HPDE6-E6E7 (cell line): Measurements from ENCODE around the gene NT5C3B.
A peak's percentile ranks its signal among the peaks of the same experiment; 100 is the strongest.
"Not testable (repeated sequence)": the region's sequence is repeated elsewhere in the genome, so short reads cannot be mapped to it uniquely, and the experiment has no call there.

ENCODE experiments used
- DNase-seq: peaks from one replicate; pipeline ENCODE4 v3.0.0; 2011; ENCODE audit warnings: missing footprints; ENCODE audit errors: extremely low spot score

NT5C3B gene

DNA sequence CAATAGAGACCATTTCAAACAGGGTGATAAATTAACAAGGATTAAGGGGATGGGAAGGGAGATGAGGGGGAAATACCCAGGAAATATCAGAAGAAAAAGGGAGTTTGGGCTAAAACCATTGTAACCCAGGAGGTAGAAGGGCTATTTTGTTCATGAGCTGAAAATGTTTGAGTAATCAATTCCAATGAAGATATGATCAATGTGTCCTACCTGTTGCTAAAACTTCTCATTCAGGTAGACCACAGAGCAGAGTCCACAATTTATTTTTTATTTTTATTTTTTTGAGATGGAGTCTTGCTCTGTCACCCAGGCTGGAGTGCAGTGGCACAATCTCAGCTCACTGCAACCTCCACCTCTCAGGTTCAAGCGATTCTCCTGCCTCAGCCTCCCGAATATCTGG is 3.4 kb upstream of the NT5C3B start:
- DNase-seq, result not testable (repeated sequence)

GRCh38 chr17:41837761-41838538 is 1.9 kb upstream of the NT5C3B start, which contains the start of gene KLHL10:
Gene KLHL10 (plus strand): TSS chr17:41837825. CDS start chr17:41837933, 108 bp downstream.
- DNase-seq, result no peak

- DNase-seq, result no peak
Measured at GRCh38 chr17:41836550-41837196, 641 bp upstream of the NT5C3B start.

- no peak for DNase-seq
Measured at GRCh38 chr17:41835214-41835799, 725 bp downstream of the NT5C3B start.

- DNase-seq, result not testable (repeated sequence)
Measured at GRCh38 chr17:41829961-41830360, 6.1 kb downstream of the NT5C3B start.

- no peak for DNase-seq
Measured at GRCh38 chr17:41825175-41825845, 10.7 kb downstream of the NT5C3B start.

DNA sequence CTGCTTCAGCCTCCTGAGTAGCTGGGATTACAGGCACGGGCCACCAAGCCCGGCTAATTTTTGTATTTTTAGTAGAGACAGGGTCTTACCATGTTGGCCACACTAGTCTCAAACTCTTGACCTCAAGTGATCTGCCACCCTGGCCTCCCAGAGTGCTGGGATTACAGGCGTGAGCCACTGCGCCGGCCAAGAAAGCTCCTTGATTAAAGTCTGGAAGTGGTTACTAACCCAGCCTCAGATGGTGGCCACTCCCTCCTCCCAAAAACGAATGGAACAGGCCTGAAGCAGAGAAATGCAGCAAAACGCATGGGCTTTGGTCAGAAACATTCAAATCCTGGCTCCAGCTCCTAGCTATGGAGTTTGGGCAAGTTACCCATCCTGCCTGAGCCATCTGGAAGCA is 11.9 kb downstream of the NT5C3B start:
- DNase-seq, result no peak

DNA sequence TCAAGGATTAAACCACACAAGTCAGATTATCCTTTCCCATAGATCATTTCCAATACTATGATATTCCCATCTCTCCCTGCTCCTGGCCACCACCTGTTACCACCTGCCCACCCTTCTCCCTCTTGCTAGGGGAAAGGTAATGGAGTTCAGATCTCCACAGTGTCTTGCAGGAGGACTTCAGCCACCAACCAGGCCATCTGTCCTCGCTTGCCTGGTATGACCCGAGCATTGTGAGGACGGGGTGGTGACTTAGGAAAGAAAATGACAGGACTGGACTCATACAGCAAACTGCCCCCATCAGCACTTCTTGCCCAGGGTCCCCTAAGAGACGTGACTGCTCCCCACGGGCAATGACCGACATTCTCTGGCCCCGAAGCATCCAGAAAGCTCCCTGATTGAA is 12.5 kb downstream of the NT5C3B start:
- DNase-seq, result no peak

DNA sequence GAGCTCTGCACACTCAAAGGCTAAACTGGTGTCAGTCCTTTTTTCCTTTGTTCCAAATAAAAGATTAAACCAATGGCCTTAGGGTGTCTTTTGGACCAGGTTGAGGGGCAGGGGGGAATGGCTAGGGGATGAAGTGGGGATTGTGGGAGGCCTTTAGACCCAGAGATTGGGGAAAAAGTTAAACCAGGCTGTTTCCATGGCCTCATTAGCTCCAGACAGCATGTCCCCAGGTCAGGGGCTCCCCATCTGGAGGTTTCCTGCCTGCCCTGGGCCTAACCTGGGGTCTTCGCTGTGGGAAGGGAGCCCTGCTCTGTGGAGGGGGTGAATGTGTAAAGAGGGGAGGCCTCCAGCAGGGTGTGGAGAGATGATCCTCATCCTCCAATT is 12.9 kb downstream of the NT5C3B start:
- no peak for DNase-seq

GRCh38 chr17:41822216-41823140 is 13.6 kb downstream of the NT5C3B start:
- no peak for DNase-seq

DNA sequence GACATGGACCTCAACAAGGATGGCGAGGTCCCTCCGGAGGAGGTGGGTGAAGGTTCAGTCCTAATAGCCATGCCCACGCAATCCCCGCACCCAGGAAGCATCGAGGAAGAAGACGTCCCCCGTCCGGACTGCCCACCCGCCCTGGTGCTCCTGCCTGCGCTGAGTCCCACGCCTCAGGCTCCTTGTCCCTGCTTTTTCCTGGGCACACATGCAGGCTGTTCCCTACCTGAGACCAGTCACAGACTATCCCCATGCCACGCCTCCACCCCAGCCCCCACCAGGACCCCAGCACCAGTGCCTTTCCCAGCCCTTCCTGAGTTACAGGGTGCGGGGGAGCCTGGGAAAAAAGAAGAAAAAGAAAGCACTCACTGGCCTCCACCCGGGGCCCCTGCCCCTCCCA is 14.3 kb downstream of the NT5C3B start:
- DNase-seq, result no peak

DNA sequence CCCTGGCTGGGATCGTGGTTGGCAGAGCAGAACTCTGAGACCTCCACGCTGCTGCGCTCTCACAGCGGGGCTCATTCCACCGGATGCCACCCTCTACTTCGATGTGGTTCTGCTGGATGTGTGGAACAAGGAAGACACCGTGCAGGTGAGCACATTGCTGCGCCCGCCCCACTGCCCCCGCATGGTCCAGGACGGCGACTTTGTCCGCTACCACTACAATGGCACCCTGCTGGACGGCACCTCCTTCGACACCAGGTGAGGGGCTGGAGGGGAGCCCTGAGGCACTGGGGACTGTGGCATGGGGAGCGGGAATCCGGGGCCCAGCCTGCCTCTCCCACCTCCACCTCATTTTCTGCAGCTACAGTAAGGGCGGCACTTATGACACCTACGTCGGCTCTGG is 18.0 kb downstream of the NT5C3B start:
- DNase-seq, result no peak

DNA sequence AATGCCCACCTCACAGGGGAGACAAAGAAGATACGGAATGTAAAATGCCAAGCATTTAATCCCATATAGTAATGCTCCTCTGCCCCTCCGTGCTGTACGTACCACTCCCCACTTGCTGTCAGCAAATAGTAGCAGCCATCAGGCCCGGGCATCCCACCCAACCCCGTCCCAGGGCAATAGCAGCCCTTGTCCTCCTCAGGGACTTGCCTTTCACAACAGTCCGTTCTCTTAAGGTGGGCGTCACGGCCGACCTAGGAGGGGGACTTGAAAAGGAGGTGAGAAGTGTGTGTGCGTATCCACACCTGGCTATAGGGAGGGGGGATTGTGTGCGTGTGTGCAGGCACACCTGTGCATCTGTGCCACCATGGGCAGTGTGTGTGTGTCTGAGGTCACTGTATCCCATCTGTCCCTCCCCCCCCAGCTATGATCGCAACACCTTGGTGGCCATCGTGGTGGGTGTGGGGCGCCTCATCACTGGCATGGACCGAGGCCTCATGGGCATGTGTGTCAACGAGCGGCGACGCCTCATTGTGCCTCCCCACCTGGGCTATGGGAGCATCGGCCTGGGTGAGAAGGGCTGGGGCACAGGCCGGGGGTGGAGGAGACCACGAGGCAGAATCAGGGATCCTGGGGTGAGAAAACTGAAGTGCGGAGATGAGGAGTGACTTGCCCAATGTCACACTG is 19.3 kb downstream of the NT5C3B start:
- no peak for DNase-seq

GRCh38 chr17:41814195-41814594 is 21.8 kb downstream of the NT5C3B start:
- no peak for DNase-seq

GRCh38 chr17:41813699-41814124 is 22.3 kb downstream of the NT5C3B start:
- no peak for DNase-seq

DNA sequence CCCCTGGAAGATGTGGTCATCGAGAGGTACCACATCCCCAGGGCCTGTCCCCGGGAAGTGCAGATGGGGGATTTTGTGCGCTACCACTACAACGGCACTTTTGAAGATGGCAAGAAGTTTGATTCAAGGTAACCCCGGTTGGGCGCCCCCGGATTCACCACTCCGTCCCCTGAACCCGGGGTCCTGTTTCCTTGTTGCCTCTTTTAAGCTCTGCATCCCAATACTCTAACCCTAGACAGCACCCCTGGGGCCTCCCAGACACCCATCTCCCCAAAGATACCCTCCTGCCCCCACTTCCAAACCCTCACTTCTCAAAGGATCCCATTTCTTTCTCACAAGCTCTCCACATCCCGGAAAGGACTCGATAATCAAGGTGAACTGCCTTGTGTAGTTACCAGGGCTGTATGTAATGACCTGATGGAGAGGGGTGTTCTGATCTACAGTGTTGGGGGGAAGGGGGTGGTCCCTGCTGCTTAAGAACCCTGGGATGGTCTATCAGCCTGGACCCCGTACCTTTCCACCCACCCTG is 22.8 kb downstream of the NT5C3B start:
- DNase-seq, result no peak

DNA sequence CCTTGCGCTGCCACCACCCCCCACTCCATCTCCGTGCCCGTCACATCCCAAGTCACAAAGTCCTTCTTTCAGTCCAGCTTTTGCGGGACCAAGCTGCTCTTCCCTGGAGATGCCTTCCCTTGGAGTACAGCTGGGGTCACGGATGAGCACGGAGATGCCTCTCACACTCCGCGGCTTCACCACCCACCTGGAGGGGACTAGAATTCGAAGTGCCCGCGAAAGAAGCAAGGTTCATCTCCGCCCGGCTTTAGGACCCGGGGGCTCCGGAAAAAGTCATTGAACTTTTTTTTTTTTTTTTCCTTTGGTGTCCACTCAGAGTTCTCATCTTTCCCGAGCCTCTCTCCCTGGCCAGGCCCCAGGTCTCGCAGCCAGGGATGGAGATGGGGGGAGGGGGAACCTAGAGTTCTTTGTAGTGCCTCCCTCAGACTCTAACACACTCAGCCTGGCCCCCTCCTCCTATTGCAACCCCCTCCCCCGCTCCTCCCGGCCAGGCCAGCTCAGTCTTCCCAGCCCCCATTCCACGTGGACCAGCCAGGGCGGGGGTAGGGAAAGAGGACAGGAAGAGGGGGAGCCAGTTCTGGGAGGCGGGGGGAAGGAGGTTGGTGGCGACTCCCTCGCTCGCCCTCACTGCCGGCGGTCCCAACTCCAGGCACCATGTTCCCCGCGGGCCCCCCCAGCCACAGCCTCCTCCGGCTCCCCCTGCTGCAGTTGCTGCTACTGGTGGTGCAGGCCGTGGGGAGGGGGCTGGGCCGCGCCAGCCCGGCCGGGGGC is 23.5 kb downstream of the NT5C3B start, which contains the start of gene FKBP10:
FKBP10 (plus strand) TSS at position 624 of the 771 bp plus-strand sequence; CDS start at position 655, 31 bp downstream.
- peak; percentile 71 for DNase-seq

- DNase-seq, result peak; percentile 75
Measured at GRCh38 chr17:41811549-41812380, 24.3 kb downstream of the NT5C3B start, which contains the start of gene P3H4. Gene P3H4 (minus strand): TSS chr17:41811949. CDS start chr17:41811915, 34 bp downstream.
